Chondrocyte (in vitro differentiated cells): Measurements from ENCODE around the gene NAT10. TPM values are rescaled to one million over a fixed set of nuclear protein-coding genes. Genes with fewer than 3 reads are reported as not detected.

Source experiments
- DNase-seq: peaks from one replicate; pipeline ENCODE4 v3.0.0; 2021; ENCODE audit warnings: mixed read lengths, low spot score
- H3K27ac Mint-ChIP-seq: one replicate; pipeline ENCODE4 v1.8.0; 2021; ENCODE audit warnings: mild to moderate bottlenecking, moderate library complexity, mixed read lengths; ENCODE audit not compliant: unreplicated experiment
- H3K27me3 Mint-ChIP-seq: 2 replicates; pipeline ENCODE4 v1.8.0; 2021; ENCODE audit warnings: low read depth, mixed read lengths
- H3K36me3 Mint-ChIP-seq: 2 replicates; pipeline ENCODE4 v1.8.0; 2021; ENCODE audit warnings: low read depth, mixed read lengths
- H3K4me1 Mint-ChIP-seq: 2 replicates; pipeline ENCODE4 v1.8.0; 2021; ENCODE audit warnings: low read depth, mild to moderate bottlenecking, mixed read lengths
- H3K4me3 Mint-ChIP-seq: one replicate; pipeline ENCODE4 v1.8.0; 2021; ENCODE audit warnings: mild to moderate bottlenecking, moderate library complexity, mixed read lengths; ENCODE audit not compliant: unreplicated experiment
- H3K9me3 Mint-ChIP-seq: 2 replicates; pipeline ENCODE4 v1.8.0; 2021; ENCODE audit warnings: low read depth, mixed read lengths
- total RNA-seq: library from RNA; stranded (reverse); gene quantifications from 3 replicates; pipeline ENCODE4 v1.2.1, GENCODE V29; 2021
- TF ChIP-seq, protein P1 (sequence below): fragments of 200-600 bp; sonication (generic); IDR thresholded peaks from 2 replicates; pipeline ENCODE4 v1.5.0; 2021; ENCODE audit warnings: antibody characterized with exemption, mild to moderate bottlenecking, moderate library complexity

The NAT10 gene
- total RNA-seq, 1 donor from 2014 or later = 25.8 TPM

DNA sequence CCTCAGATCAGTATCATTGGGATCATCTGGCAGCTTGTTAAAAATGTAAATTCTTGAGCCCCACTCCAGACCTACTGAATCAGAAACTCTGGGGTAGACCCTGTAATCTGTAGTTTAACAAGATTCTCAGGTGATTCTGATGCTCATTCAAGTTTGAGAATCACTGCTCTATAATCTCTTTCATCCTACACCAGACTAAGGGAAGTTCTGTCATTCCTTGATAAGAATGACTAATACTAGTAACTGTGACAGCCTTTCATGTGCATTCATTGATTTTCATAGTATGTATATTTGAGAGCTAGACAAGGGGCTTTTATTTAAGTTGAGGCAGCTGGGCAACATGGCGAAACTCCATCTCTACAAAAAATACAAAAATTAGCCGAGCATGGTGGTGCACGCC is 30.0 kb downstream of the NAT10 start:
- Mint-ChIP-seq H3K27me3 (no peaks in the 10 kb centered on the region), H3K9me3 (no peaks in the 10 kb centered on the region), H3K36me3 (peaks cover 51% of the 10 kb centered on the region), H3K4me3 (no peak overlapping the region), H3K4me1 (no peaks in the 10 kb centered on the region), H3K27ac (no peak overlapping the region)
- no peak for DNase-seq
- TF ChIP-seq, protein P1, sequence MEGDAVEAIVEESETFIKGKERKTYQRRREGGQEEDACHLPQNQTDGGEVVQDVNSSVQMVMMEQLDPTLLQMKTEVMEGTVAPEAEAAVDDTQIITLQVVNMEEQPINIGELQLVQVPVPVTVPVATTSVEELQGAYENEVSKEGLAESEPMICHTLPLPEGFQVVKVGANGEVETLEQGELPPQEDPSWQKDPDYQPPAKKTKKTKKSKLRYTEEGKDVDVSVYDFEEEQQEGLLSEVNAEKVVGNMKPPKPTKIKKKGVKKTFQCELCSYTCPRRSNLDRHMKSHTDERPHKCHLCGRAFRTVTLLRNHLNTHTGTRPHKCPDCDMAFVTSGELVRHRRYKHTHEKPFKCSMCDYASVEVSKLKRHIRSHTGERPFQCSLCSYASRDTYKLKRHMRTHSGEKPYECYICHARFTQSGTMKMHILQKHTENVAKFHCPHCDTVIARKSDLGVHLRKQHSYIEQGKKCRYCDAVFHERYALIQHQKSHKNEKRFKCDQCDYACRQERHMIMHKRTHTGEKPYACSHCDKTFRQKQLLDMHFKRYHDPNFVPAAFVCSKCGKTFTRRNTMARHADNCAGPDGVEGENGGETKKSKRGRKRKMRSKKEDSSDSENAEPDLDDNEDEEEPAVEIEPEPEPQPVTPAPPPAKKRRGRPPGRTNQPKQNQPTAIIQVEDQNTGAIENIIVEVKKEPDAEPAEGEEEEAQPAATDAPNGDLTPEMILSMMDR = no peak

DNA sequence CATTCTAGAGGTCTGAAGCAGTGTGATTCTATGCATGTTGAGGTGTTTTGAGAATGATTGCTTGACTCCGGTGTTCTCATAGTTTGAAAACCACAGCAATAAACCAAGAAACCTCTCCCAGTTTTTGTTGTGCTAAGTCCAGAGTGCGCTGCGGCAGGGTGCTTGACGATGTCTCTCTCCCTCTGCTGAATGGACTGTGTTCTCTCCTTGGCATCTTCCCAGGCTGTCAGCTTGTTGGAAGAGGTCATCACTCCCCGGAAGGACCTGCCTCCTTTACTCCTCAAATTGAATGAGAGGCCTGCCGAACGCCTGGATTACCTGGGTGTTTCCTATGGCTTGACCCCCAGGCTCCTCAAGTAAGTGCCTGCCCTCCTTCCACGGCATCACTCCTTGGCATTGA is 31.0 kb downstream of the NAT10 start:
- Mint-ChIP-seq H3K4me3 (no peak overlapping the region), H3K27ac (no peak overlapping the region)
- peak; percentile 40 for DNase-seq

DNA sequence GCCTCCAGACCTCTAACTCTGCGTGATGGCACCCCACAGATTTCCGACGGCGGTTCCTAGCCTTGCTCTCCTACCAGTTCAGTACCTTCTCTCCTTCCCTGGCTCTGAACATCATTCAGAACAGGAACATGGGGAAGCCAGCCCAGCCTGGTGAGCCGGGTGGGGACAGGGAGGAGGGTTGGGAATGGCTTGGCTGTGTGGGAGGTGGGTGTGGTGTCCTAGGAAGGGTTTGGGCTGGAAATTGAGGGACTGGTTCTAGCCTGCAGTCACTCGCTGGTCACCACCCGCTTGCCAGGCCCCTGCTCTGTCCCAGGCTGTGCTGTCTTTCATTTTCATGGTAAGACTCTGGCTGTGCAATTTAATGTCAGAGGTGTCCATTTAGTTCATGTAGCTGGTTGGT is 33.9 kb downstream of the NAT10 start:
- DNase-seq = no peak
- Mint-ChIP-seq H3K9me3 (no peaks in the 10 kb centered on the region), H3K27me3 (no peaks in the 10 kb centered on the region), H3K36me3 (peaks cover 54% of the 10 kb centered on the region), H3K27ac (no peak overlapping the region), H3K4me1 (no peaks in the 10 kb centered on the region), H3K4me3 (no peak overlapping the region)
- TF ChIP-seq, protein P1 = no peak

More for the DNA sequence above, 31.0 kb downstream of the NAT10 start:
- H3K27me3 Mint-ChIP-seq = no peaks in the 10 kb centered on the region
- TF ChIP-seq, protein P1 = no peak
- no peaks in the 10 kb centered on the region for H3K9me3 Mint-ChIP-seq
- no peaks in the 10 kb centered on the region for H3K4me1 Mint-ChIP-seq
- peaks cover 54% of the 10 kb centered on the region for H3K36me3 Mint-ChIP-seq

DNA sequence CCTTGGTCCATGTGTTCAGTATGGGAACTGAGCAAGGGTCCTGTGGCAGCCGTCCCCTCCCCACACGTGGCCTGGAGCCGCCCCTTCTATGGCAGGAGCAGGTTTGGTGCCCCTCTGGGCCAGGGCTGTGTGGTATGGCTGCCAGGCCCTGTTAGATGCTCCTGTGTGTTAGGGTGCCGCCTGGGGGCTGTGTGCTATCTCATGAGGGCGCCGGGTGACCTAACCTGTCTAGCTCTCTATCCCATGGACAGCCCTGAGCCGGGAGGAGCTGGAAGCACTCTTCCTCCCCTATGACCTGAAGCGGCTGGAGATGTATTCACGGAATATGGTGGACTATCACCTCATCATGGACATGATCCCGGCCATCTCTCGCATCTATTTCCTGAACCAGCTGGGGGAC is 34.7 kb downstream of the NAT10 start:
- no peaks in the 10 kb centered on the region for H3K4me1 Mint-ChIP-seq
- H3K27ac Mint-ChIP-seq = no peak overlapping the region
- DNase-seq = no peak
- peaks cover 54% of the 10 kb centered on the region for H3K36me3 Mint-ChIP-seq
- TF ChIP-seq, protein P1 = no peak
- H3K4me3 Mint-ChIP-seq = no peak overlapping the region
- H3K27me3 Mint-ChIP-seq = no peaks in the 10 kb centered on the region
- H3K9me3 Mint-ChIP-seq = no peaks in the 10 kb centered on the region

DNA sequence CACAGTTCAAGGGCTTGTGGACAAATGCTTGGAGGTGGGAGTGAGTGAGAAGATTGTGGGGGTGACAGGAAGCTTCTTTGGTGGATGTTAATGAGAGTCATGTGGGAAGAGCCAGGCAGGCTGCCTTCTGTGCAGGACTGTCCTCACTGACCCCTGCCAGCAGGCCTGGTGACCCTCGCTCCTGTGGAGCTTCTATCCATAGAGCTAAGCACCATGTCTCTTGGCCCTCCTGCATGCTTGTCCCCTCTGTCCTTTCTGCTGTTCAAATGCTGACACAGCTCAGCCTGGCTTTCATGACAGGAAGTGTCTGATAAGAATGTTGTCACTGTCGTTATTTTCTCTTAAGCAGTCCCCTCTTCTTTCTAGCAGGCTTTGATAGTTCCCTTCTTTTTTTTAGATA is 37.6 kb downstream of the NAT10 start:
- TF ChIP-seq, protein P1 = no peak
- no peaks in the 10 kb centered on the region for H3K4me1 Mint-ChIP-seq
- H3K27ac Mint-ChIP-seq = no peak overlapping the region
- no peaks in the 10 kb centered on the region for H3K9me3 Mint-ChIP-seq
- DNase-seq = peak; percentile 29
- H3K27me3 Mint-ChIP-seq = no peaks in the 10 kb centered on the region
- H3K4me3 Mint-ChIP-seq = no peak overlapping the region
- H3K36me3 Mint-ChIP-seq = peaks cover 51% of the 10 kb centered on the region
